OCI-LY7 (cell line): ENCODE measurements around the gene NPHP1. TPM values are rescaled to one million over a fixed set of nuclear protein-coding genes. Genes with fewer than 3 reads are reported as not detected.

Experiments used
- BruUV-seq: library from RNA; stranded (reverse); fragments of 400-500 nt; replicated peaks from 2 replicates; lab custom pipeline; 2021; lab: Mats Ljungman, UMichigan
- CTCF ChIA-PET: fragments of 300-600 bp; sonication (Branson Sonifier 250); formaldehyde crosslinking; loops from one replicate; lab custom pipeline; 2022; ENCODE audit warnings: antibody characterized with exemption; ENCODE audit not compliant: unreplicated experiment; lab: Charles Lee
- POLR2A ChIA-PET: fragments of 300-600 bp; sonication (Branson Sonifier 250); formaldehyde crosslinking; loops from one replicate; lab custom pipeline; 2022; ENCODE audit warnings: antibody characterized with exemption; lab: Charles Lee
- DNase-seq: peaks from one replicate; pipeline ENCODE4 v3.0.0-alpha.2; 2015; ENCODE audit warnings: low spot score
- H2AFZ ChIP-seq: fragments of 200-600 bp; sonication (generic), shearing (Covaris generic); 2 replicates; pipeline ENCODE4 v1.6.1; 2014; ENCODE audit warnings: mild to moderate bottlenecking, antibody characterized with exemption, low read length, moderate library complexity
- H3K27ac ChIP-seq: fragments of 200-600 bp; sonication (generic); 2 replicates; pipeline ENCODE4 v1.5.1; 2014; ENCODE audit warnings: mixed run types, low read depth, mild to moderate bottlenecking, moderate library complexity, low read length, inconsistent platforms; ENCODE audit not compliant: poor library complexity, severe bottlenecking
- H3K36me3 ChIP-seq: fragments of 200-600 bp; sonication (generic); 2 replicates; pipeline ENCODE4 v1.6.1; 2014; ENCODE audit warnings: mild to moderate bottlenecking, antibody characterized with exemption, low read length, moderate library complexity, mixed read lengths; ENCODE audit not compliant: insufficient read depth
- H3K4me1 ChIP-seq: fragments of 200-600 bp; sonication (generic); 2 replicates; pipeline ENCODE4 v1.5.1; 2014; ENCODE audit warnings: mild to moderate bottlenecking, low read length; ENCODE audit not compliant: insufficient read depth, poor library complexity, severe bottlenecking
- H3K4me2 ChIP-seq: fragments of 200-600 bp; sonication (generic); 2 replicates; pipeline ENCODE4 v1.6.1; 2014; ENCODE audit warnings: mild to moderate bottlenecking, low read length
- H3K4me3 ChIP-seq: fragments of 200-600 bp; sonication (generic); 2 replicates; pipeline ENCODE4 v1.5.1; 2014; ENCODE audit warnings: mild to moderate bottlenecking, low read depth, low read length; ENCODE audit not compliant: poor library complexity, severe bottlenecking
- H3K79me2 ChIP-seq: fragments of 200-600 bp; sonication (generic); 2 replicates; pipeline ENCODE4 v1.6.1; 2016; ENCODE audit warnings: low read depth, mild to moderate bottlenecking, low read length, moderate library complexity, mixed read lengths; ENCODE audit not compliant: insufficient read depth
- H3K9me2 ChIP-seq: fragments of 200-600 bp; sonication (generic); 2 replicates; pipeline ENCODE4 v1.6.1; 2016; ENCODE audit warnings: mild to moderate bottlenecking, low read length, mixed read lengths; ENCODE audit not compliant: insufficient read depth
- H3K9me3 ChIP-seq: fragments of 200-600 bp; sonication (generic); 2 replicates; pipeline ENCODE4 v1.6.1; 2014; ENCODE audit warnings: mild to moderate bottlenecking, mixed run types, low read length, mixed read lengths
- H4K20me1 ChIP-seq: fragments of 200-600 bp; sonication (generic); 2 replicates; pipeline ENCODE4 v1.6.1; 2014; ENCODE audit warnings: mild to moderate bottlenecking, antibody characterized with exemption, low read length, moderate library complexity, mixed read lengths; ENCODE audit not compliant: insufficient read depth
- EZH2phosphoT487 ChIP-seq: fragments of 200-600 bp; sonication (generic); IDR thresholded peaks from 2 replicates; pipeline ENCODE4 v1.6.1; 2018; ENCODE audit warnings: low read depth, borderline replicate concordance, mild to moderate bottlenecking, mixed run types, antibody characterized with exemption, low read length, moderate library complexity, mixed read lengths
- intact Hi-C: fragments of 100-400 bp; cut with micrococcal nuclease; formaldehyde crosslinking; loops from one replicate; pipeline ENCODE4 v1.10.0; 2022; ENCODE audit not compliant: unreplicated experiment
- total RNA-seq, 2 experiments: library from RNA; depleted of rRNA in 1 of 2; stranded (reverse); fragments of >200 nt in 1 of 2; shearing (Covaris generic) in 1 of 2; gene quantifications; 2 replicates each; pipeline ENCODE4 v1.2.3, GENCODE V29; 2014 to 2022
- TF ChIP-seq, protein P1 (sequence below): fragments of 200-600 bp; sonication (generic); conservative IDR thresholded peaks from 2 replicates; pipeline ENCODE4 v1.5.1; 2014; ENCODE audit warnings: mild to moderate bottlenecking, antibody characterized with exemption, low read length, moderate library complexity, mixed read lengths

The NPHP1 gene
- total RNA-seq, 2 experiments from 2014 or later = 1.6 to 2.0 TPM

DNA sequence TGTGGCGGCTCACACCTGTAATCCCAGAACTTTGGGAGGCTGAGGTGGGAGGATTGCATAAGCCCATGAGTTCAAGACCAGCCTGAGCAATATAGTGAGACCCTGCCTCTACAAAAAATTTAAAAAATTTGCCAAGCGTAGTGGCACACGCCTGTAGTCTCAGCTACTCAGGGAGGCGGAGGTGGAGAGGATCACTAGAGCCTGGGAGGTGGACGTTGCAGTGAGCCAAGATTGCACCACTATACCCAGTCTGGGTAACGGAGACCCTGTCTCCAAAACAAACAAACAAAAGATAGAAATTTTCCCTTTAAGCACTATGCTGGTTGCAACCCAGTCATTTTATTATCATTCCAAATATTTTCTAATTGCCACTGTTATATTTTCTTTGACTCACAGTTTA lies 32.3 kb downstream of the NPHP1 start:
- Histone ChIP-seq H3K4me2 (no peak overlapping the region), H3K9me3 (no peaks in the 10 kb centered on the region), H3K27ac (no peak overlapping the region), H3K9me2 (no peaks in the 10 kb centered on the region), H4K20me1 (no peaks in the 10 kb centered on the region), H3K79me2 (no peaks in the 10 kb centered on the region), H3K4me1 (no peaks in the 10 kb centered on the region), H3K36me3 (no peaks in the 10 kb centered on the region), H2AFZ (no peak overlapping the region), H3K4me3 (no peak overlapping the region)
- ChIA-PET POLR2A (no interaction called here), CTCF (no interaction called here)
- intact Hi-C loops = no loop called here
- BruUV-seq = no TSS peak
- no peak for DNase-seq
- TF ChIP-seq, protein P1, sequence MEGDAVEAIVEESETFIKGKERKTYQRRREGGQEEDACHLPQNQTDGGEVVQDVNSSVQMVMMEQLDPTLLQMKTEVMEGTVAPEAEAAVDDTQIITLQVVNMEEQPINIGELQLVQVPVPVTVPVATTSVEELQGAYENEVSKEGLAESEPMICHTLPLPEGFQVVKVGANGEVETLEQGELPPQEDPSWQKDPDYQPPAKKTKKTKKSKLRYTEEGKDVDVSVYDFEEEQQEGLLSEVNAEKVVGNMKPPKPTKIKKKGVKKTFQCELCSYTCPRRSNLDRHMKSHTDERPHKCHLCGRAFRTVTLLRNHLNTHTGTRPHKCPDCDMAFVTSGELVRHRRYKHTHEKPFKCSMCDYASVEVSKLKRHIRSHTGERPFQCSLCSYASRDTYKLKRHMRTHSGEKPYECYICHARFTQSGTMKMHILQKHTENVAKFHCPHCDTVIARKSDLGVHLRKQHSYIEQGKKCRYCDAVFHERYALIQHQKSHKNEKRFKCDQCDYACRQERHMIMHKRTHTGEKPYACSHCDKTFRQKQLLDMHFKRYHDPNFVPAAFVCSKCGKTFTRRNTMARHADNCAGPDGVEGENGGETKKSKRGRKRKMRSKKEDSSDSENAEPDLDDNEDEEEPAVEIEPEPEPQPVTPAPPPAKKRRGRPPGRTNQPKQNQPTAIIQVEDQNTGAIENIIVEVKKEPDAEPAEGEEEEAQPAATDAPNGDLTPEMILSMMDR = no peak
- TF ChIP-seq EZH2phosphoT487 = no peak

DNA sequence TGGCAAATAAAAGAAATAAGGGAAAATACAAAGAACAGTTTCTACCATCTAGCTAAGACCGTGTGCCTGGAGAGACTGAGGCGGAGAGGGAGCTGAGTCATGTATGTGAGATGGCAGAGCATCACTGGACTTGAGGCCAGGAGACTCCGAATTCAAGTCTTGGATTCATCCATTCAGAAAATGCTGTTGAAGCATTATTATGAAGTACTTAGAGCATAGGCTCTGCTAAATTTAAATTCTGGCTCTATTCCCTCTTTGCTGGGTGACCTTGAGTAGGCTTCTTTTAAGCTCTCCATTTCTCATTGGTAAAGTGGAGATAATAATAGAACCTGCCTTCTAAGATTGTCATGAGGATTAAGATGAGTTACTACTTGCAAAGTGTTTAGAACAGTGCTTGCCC lies 34.7 kb downstream of the NPHP1 start:
- Histone ChIP-seq H4K20me1 (no peaks in the 10 kb centered on the region), H3K79me2 (no peaks in the 10 kb centered on the region), H3K4me1 (no peaks in the 10 kb centered on the region), H3K36me3 (no peaks in the 10 kb centered on the region), H3K9me3 (no peaks in the 10 kb centered on the region), H3K27ac (no peak overlapping the region), H3K4me3 (no peak overlapping the region), H3K9me2 (no peaks in the 10 kb centered on the region), H2AFZ (no peak overlapping the region), H3K4me2 (no peak overlapping the region)
- no peak for DNase-seq
- no TSS peak for BruUV-seq
- CTCF ChIA-PET = no interaction called here
- intact Hi-C loops = no loop called here
- POLR2A ChIA-PET = interaction anchor here (0.7 kb wide), 1 partner anchor 14 kb away, joined by 3 read pairs; no protein-coding TSS in a partner anchor
- no peak for TF ChIP-seq EZH2phosphoT487
- TF ChIP-seq, protein P1 = no peak

DNA sequence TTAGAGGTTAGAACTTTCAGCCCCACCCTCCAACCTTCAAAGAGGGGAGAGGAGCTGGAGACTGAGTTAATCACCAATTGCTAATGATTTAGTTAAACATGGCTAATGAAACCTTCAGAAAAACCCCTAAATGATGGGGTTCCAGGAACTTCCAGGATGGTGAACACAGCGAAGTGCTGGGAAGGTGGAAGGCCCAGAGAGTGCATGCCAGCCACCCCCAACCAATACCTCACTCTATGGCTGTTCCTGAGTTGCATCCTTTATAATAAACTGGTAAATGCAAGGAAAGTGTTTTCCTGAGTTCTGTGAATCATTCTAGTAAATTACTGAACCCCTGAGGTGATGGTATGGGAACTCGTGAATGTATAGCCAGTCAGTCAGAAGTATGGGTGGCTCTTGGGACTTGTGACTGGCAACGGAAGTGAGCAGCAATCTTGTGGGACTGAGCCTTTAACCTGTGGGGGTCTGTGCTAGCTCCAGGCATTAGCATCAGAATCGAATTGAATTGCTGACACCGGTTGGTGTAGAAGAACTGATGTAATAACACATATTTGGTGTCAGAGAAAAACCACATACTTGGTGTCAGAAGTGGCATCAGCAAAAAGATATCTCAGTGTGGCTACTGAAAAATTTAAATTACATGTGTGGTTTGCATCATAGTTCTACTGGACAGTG lies 37.4 kb downstream of the NPHP1 start:
- ChIA-PET POLR2A (interaction anchor here (0.6 kb wide), 1 partner anchor 729 kb away, joined by 3 read pairs; no protein-coding TSS in a partner anchor), CTCF (no interaction called here)
- Histone ChIP-seq H3K4me2 (no peak overlapping the region), H3K36me3 (no peaks in the 10 kb centered on the region), H3K4me1 (no peaks in the 10 kb centered on the region), H3K9me2 (no peaks in the 10 kb centered on the region), H3K9me3 (no peaks in the 10 kb centered on the region), H2AFZ (no peak overlapping the region), H3K27ac (no peak overlapping the region), H3K79me2 (no peaks in the 10 kb centered on the region), H3K4me3 (no peak overlapping the region), H4K20me1 (no peaks in the 10 kb centered on the region)
- no peak for DNase-seq
- no TSS peak for BruUV-seq
- TF ChIP-seq EZH2phosphoT487 = no peak
- TF ChIP-seq, protein P1 = no peak
- intact Hi-C loops = no loop called here
